ENCODE data around the gene CCDC178. TPM values are rescaled to one million over a fixed set of nuclear protein-coding genes. Genes with fewer than 3 reads are reported as not detected.

Gene CCDC178
- total RNA-seq, 1 experiment from 2014 or later, result not detected

- no peak for TF ChIP-seq CTCF (IDR thresholded peaks at IDR 0.05 in 2 of 3, conservative IDR thresholded peaks at IDR 0.05 in 1 of 3; ENCODE audit: borderline replicate concordance in 1 of 3, insufficient read depth in 1 of 3, low read depth in 2 of 3, low read length in 2 of 3)
- no peak for TF ChIP-seq ZFX (IDR thresholded peaks at IDR 0.05)
- TF ChIP-seq MAX (IDR thresholded peaks at IDR 0.05), result no peak
- no peak for TF ChIP-seq POLR2AphosphoS5 (IDR thresholded peaks at IDR 0.05; ENCODE audit: low read depth, low read length)
- TF ChIP-seq TCF7L2 (IDR thresholded peaks at IDR 0.05; ENCODE audit: borderline replicate concordance, extremely low read depth, insufficient read depth, insufficient read length), result no peak
- no peak for TF ChIP-seq ELF1 (IDR thresholded peaks at IDR 0.05; ENCODE audit: borderline replicate concordance, low read depth)
- TF ChIP-seq EZH2 (IDR thresholded peaks at IDR 0.05), result no peak
Measured at GRCh38 chr18:32896776-32897547, 543.6 kb downstream of the CCDC178 start (continued).

- Histone ChIP-seq H3K9ac (ENCODE audit: low read length) (no peak overlapping the region), H3K27ac (ENCODE audit: low read depth, low read length) (no peak overlapping the region), H4K20me1 (ENCODE audit: insufficient read depth) (no peaks in the 10 kb centered on the region), H3K9me3 (ENCODE audit: control insufficient read depth in 1 of 2, insufficient read depth in 1 of 2, low read depth in 1 of 2, low read length in 2 of 2) (peaks cover 0 to 4% of the 10 kb centered on the region in 2 experiments; a peak in 2 of 4 replicates), H3K27me3 (ENCODE audit: insufficient read depth, low read length) (no peaks in the 10 kb centered on the region), H3K4me3 (replicated peaks in 1 of 2; ENCODE audit: low read depth in 1 of 2, low read length in 2 of 2) (no peak overlapping the region), H3K4me2 (ENCODE audit: low read length) (no peak overlapping the region), H3K4me1 (ENCODE audit: control insufficient read depth in 1 of 2, insufficient read depth in 2 of 2, low read length in 2 of 2) (no peaks in the 10 kb centered on the region), H3K79me2 (ENCODE audit: insufficient read depth, low read length) (no peaks in the 10 kb centered on the region), H3K36me3 (ENCODE audit: control insufficient read depth in 1 of 2, insufficient read depth in 2 of 2, low read length in 2 of 2) (no peaks in the 10 kb centered on the region), H3K9me2 (ENCODE audit: insufficient read depth) (no peaks in the 10 kb centered on the region), H2AFZ (ENCODE audit: low read depth, low read length, poor library complexity, severe bottlenecking) (no peak overlapping the region)
- no TSS peak for BruUV-seq (replicated peaks)
- TF ChIP-seq CBX3 (IDR thresholded peaks at IDR 0.05; ENCODE audit: low read depth) (no peak), TCF7L2 (IDR thresholded peaks at IDR 0.05; ENCODE audit: borderline replicate concordance, extremely low read depth, insufficient read depth, insufficient read length) (no peak), CTCF (IDR thresholded peaks at IDR 0.05 in 2 of 3, conservative IDR thresholded peaks at IDR 0.05 in 1 of 3; ENCODE audit: borderline replicate concordance in 1 of 3, insufficient read depth in 1 of 3, low read depth in 2 of 3, low read length in 2 of 3) (peak in 2 of 3 experiments; percentile 15 to 18; a peak in 2 of 6 replicates)
- ChIA-PET RAD21 (ENCODE audit: low non-redundant PET in 1 of 2, low total read pairs in 2 of 2, uncharacterized antibody in 2 of 2, unreplicated experiment in 2 of 2) (no interaction called here), CTCF (no interaction called here), POLR2A (no interaction called here)
- DNase-seq (ENCODE audit: low read depth, low spot score) (no peak), ATAC-seq (no peak; the same call in 1 of the 2 replicates)
- intact Hi-C loops (cut with micrococcal nuclease), result no loop called here
Measured at GRCh38 chr18:32893915-32894314, 546.6 kb downstream of the CCDC178 start.

Data from HCT116 (cell line).